GM12872 (cell line): ENCODE measurements around the gene RBM44.

Experiments used
- TF ChIP-seq, protein P1 (sequence below): IDR thresholded peaks from 3 replicates; pipeline ENCODE4 v1.5.1; 2011; ENCODE audit warnings: low read depth, mild to moderate bottlenecking, low read length, moderate library complexity; ENCODE audit not compliant: insufficient read depth

RBM44 gene, protein sequence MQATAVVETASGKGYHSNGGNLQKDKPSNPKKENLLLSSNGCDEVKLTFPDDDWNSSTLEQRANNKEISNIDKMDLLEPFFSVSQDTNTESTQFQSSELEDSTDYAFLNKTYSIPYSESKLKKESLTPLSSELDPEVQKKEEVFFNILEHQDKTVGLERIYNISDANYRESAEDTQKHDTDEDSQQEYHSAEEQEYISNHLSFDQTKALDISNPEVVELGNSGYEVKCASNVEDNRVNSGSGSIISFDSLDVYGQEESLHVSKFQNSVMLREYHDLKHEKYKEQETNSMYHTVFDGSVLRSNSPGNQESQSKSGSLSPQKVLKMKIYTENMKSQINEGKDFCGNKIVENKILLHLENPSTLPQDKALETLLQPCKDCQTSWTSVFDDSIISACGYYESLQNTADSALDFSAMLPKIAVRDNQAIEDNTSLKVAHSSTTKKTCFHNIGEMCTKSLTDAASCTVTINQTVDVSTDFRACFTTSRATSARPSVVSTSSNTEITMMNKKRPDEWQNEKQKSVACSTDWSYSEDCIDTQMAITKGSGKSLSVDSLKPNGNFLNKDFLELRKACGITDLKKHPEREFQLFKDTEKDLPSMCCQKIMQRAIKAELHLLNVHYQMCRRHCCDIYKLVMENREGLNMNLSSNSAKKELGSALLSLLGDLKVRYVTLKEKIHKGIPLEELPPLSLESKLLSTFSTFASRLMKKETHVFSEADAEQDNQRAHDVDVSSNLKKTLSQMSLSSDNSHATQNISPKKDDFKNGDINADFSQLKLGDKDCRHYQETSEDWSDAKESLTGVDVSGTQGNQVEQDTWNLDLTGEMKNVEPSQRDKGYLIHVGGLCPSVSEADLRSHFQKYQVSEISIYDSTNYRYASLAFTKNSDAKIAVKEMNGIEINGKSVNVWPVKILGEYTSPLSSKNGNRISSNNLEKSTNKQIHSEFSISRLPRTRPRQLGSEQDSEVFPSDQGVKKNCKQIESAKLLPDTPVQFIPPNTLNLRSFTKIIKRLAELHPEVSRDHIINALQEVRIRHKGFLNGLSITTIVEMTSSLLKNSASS

DNA sequence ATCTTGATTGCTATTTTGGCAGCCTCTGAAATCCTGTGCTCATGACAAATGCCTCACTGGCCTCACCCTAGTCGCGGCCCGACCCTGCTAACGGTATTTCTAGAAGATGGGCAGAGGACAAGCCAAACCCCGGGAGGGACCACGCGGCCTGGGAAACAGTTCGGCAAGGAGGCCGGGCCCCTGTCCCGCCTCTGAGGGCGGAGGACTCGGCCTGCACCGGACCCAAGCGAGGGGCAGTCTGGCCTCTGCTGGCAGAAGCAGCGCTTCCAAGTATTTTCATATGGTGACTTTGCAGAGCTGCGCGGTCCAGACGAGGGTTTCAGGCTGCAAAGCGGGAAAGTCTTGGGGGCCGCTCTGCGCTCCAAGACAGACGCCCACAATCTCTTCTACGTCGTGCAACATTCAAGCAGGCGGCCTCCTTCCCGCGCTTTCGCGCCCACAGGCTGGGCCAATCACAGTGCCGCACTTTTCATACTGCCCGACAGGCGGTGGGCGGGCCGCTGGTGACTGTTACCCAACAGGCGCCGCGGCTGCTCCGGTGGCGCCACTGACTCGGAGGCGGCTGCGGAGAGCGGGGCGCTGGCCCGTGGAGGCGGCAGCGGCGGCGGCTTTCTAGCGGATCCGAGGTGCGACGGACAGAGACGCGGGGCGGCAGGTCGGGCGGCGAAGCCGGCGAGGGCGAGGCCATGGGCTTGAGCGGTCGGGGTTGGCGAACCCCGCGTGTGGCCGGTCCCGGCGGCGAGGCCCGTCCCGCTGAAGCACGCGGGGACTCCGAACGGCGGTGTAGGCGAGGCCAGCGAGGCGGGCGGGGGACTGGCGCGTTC lies at the start of gene RBM44:
Gene RBM44 (plus strand): TSS at position 544 of the 824 bp plus-strand sequence. CDS start 14,831 bp downstream, outside the sequence.
- TF ChIP-seq, protein P1, sequence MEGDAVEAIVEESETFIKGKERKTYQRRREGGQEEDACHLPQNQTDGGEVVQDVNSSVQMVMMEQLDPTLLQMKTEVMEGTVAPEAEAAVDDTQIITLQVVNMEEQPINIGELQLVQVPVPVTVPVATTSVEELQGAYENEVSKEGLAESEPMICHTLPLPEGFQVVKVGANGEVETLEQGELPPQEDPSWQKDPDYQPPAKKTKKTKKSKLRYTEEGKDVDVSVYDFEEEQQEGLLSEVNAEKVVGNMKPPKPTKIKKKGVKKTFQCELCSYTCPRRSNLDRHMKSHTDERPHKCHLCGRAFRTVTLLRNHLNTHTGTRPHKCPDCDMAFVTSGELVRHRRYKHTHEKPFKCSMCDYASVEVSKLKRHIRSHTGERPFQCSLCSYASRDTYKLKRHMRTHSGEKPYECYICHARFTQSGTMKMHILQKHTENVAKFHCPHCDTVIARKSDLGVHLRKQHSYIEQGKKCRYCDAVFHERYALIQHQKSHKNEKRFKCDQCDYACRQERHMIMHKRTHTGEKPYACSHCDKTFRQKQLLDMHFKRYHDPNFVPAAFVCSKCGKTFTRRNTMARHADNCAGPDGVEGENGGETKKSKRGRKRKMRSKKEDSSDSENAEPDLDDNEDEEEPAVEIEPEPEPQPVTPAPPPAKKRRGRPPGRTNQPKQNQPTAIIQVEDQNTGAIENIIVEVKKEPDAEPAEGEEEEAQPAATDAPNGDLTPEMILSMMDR = no peak

DNA sequence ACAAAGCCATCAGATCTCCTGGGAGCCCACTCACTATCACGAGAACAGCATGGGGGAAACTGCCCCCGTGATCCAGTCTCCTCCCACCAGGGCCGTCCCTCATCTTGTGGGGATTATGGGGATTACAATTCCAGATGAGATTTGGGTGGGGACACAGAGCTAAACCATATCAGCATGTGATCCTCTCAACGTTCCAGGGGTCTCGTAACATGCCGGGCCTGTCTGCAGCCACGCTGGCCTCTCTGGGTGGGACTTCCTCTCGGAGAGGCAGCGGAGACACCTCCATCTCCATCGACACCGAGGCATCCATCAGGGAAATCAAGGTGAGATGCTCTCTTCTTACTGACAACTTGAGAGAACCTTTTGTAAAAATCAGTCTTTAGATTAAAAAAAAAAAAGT lies 49.6 kb upstream of the RBM44 start:
- TF ChIP-seq, protein P1 = no peak

DNA sequence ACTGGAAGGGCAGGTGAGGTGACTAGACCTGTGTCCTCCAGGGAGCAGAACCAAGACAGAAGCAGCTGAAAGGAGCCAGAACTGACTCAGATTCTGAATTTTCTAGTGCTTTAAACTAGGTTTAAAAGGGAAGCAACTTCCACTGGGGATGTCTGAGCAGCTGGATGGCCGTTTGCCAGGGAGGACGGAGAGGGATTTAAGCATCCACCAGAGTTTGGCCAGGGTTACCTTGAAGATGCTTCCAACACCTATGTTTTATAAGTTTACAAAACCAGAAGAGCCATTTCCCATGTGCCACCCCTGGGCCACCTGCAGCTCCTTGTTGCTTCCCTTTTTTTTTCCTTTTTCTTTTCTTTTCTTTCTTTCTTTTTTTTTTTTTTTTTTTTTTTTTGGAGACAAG lies 48.6 kb upstream of the RBM44 start:
- TF ChIP-seq, protein P1 = no peak

DNA sequence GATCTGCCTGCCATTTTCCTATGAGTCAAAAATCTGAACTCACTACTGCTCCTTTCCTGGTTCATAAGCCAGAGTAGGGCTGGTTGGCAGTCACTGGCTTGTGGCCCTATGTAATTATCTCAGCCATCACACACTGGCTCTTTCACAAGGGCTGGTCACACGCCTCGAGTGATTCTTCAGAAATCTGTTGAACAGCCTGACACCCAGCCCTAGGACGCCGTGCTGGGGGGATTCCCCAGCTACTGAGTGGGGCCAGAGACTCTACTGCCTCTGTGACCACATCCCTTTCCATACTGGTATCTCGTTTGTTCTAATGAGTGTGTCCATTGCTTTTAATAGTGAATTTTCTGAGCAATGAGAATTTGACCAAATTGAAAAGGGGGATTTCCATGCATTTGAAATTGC lies 45.8 kb upstream of the RBM44 start:
- TF ChIP-seq, protein P1 = no peak

DNA sequence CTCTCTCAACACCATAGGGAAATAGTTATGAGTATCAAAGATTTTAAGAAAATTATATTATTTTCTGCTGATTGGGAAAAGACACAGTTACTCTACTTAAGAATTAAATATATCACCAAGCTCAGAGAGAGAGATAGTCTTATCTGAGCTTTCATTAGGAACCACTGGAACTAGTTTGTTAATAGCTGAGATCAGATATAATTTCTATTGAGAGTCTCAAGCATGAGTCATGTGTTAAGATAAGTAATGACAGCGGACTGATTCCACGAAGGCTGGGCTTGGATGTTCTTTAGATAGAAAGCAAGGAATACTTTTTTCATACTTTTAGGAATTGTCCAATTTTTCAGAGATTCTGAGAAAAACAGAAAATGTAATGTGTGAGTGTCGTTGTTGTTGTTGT lies 44.4 kb upstream of the RBM44 start:
- TF ChIP-seq, protein P1 = no peak

DNA sequence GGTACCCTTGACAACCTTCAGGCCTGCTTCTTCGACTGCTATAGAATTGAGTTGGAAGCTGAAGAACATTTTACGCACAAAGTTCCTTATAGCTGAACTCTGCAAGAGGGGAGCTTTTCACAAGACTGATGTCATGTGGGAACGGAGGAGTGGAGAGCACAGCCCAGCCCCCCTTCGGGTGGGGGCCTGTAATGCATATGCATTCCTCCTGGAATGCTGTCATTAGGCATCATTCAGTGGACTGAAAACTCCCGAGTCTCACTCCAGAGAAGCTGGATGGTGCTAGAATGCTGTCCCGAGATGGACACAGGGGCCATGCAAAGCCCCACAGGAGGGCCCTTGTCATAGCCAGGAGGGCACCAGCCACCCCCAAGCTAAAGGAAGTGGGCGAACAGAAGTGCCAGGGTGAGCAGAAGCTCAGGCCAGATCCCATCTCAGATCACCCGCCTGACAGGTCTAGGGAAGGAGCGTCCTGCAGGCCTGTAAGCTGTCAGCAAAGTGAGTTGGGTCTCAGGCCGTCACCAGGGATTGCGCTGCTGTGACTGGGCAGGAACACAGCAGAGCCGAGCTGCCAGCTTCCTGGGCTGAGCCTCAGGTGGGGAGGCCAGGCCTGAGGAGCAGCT lies 43.8 kb upstream of the RBM44 start:
- TF ChIP-seq, protein P1 = no peak
